Natural killer cell (primary cell): Measurements from ENCODE around the gene UPK3BL2. TPM values are rescaled to one million over a fixed set of nuclear protein-coding genes. Genes with fewer than 3 reads are reported as not detected.
A peak's percentile ranks its signal among the peaks of the same experiment; 100 is the strongest.
"Not testable (repeated sequence)": the region's sequence is repeated elsewhere in the genome, so short reads cannot be mapped to it uniquely, and the experiment has no call there.

ENCODE experiments used
- ATAC-seq, 3 donors: fragments of 150-1000 bp in 2 of 3; fragments of 200-7000 bp in 1 of 3; cut with Tn5 transposase; 1 replicate in 1 of 3; 2 replicates in 2 of 3; pipeline ENCODE4 v1.10.0; 2021; ENCODE audit warnings: mild to moderate bottlenecking in 2 of 3, moderate library complexity in 2 of 3
- DNase-seq, 2 donors: peaks; one replicate each; pipeline versions ENCODE4 v3.0.0 to v3.0.0-alpha.2; 2013 to 2021; ENCODE audit warnings: mixed read lengths in 1 of 2
- H3K27ac ChIP-seq: one replicate; pipeline ENCODE4 v1.5.1; 2013; ENCODE audit warnings: mild to moderate bottlenecking, low read length
- H3K27me3 ChIP-seq: one replicate; pipeline ENCODE4 v1.6.1; 2013; ENCODE audit warnings: low read length; ENCODE audit not compliant: control insufficient read depth, insufficient read depth
- H3K36me3 ChIP-seq: one replicate; pipeline ENCODE4 v1.6.1; 2013; ENCODE audit warnings: low read length; ENCODE audit not compliant: control insufficient read depth, insufficient read depth
- H3K4me1 ChIP-seq: one replicate; pipeline ENCODE4 v1.6.1; 2013; ENCODE audit warnings: low read length; ENCODE audit not compliant: control insufficient read depth, insufficient read depth
- H3K4me3 ChIP-seq: one replicate; pipeline ENCODE4 v1.5.1; 2013; ENCODE audit warnings: low read length
- H3K9me3 ChIP-seq: one replicate; pipeline ENCODE4 v1.6.1; 2013; ENCODE audit warnings: low read length; ENCODE audit not compliant: control insufficient read depth, insufficient read depth
- H3K27ac Mint-ChIP-seq, 2 donors: one replicate each; pipeline ENCODE4 v1.8.0; 2022; ENCODE audit warnings: mild to moderate bottlenecking in 2 of 2, mixed read lengths in 2 of 2, moderate library complexity in 1 of 2
- H3K27me3 Mint-ChIP-seq, 2 donors: one replicate each; pipeline ENCODE4 v1.8.0; 2022; ENCODE audit warnings: low read depth in 2 of 2, mixed read lengths in 2 of 2
- H3K36me3 Mint-ChIP-seq: one replicate; pipeline ENCODE4 v1.8.0; 2022; ENCODE audit warnings: mixed read lengths
- H3K4me1 Mint-ChIP-seq, 2 donors: one replicate each; pipeline ENCODE4 v1.8.0; 2022; ENCODE audit warnings: mixed read lengths in 2 of 2
- H3K4me3 Mint-ChIP-seq: one replicate; pipeline ENCODE4 v1.8.0; 2022; ENCODE audit warnings: mild to moderate bottlenecking, moderate library complexity, mixed read lengths
- H3K9me3 Mint-ChIP-seq, 2 donors: one replicate each; pipeline ENCODE4 v1.8.0; 2022; ENCODE audit warnings: mixed read lengths in 2 of 2
- WGBS: methylation state at CpG from one replicate; pipeline ENCODE4 v1.1.7; 2013; ENCODE audit warnings: missing lambda C conversion rate; ENCODE audit not compliant: insufficient coverage; 5-methylcytosine and 5-hydroxymethylcytosine counted together
- intact Hi-C: fragments of 100-400 bp; cut with micrococcal nuclease; formaldehyde crosslinking; loops from one replicate; pipeline ENCODE4 v1.14.2; 2022
- total RNA-seq, 4 donors: library from RNA; stranded (reverse); fragments of 120-200 nt in 1 of 4; gene quantifications; one replicate each; pipeline versions ENCODE4 v1.2.3 to v1.2.4, GENCODE V29; 2013 to 2022

Gene UPK3BL2
- total RNA-seq, 3 donors from 2014 or later (not counting 1 experiment from before 2014, with no cell fraction given), result 56.5 to 100 (median 68.5) TPM

- H3K4me1 ChIP-seq, H3K9me3 Mint-ChIP-seq, DNase-seq, H3K27ac Mint-ChIP-seq, H3K4me3 Mint-ChIP-seq, H3K4me3 ChIP-seq, intact Hi-C loops, H3K4me1 Mint-ChIP-seq, H3K27me3 ChIP-seq, H3K27ac ChIP-seq, H3K27me3 Mint-ChIP-seq, H3K36me3 ChIP-seq, H3K36me3 Mint-ChIP-seq, H3K9me3 ChIP-seq, ATAC-seq: not testable (repeated sequence)
- WGBS, result no CpG with 5 or more reads among the region's 11 CpGs
Observed at GRCh38 chr7:102542771-102543170, 725 bp downstream of the UPK3BL2 start.

GRCh38 chr7:102542083-102542482 is 1.4 kb downstream of the UPK3BL2 start:
- H3K4me3 ChIP-seq, H3K9me3 ChIP-seq, H3K27me3 Mint-ChIP-seq, ATAC-seq, intact Hi-C loops, H3K4me1 ChIP-seq, H3K27ac Mint-ChIP-seq, H3K4me3 Mint-ChIP-seq, H3K36me3 Mint-ChIP-seq, H3K4me1 Mint-ChIP-seq, H3K27me3 ChIP-seq, H3K9me3 Mint-ChIP-seq, H3K27ac ChIP-seq, DNase-seq, H3K36me3 ChIP-seq: not testable (repeated sequence)
- WGBS, result no CpG with 5 or more reads among the region's 8 CpGs

- H3K27ac ChIP-seq, H3K9me3 Mint-ChIP-seq, H3K4me1 ChIP-seq, H3K4me3 ChIP-seq, DNase-seq, H3K27ac Mint-ChIP-seq, H3K36me3 ChIP-seq, H3K36me3 Mint-ChIP-seq, H3K9me3 ChIP-seq, H3K4me3 Mint-ChIP-seq, H3K27me3 Mint-ChIP-seq, H3K27me3 ChIP-seq, ATAC-seq, H3K4me1 Mint-ChIP-seq, intact Hi-C loops: not testable (repeated sequence)
- whole genome bisulfite sequencing, result no CpG with 5 or more reads among the region's 6 CpGs
Observed at GRCh38 chr7:102540604-102541003, 2.9 kb downstream of the UPK3BL2 start.

GRCh38 chr7:102535062-102535615 is 8.4 kb downstream of the UPK3BL2 start:
- ATAC-seq, H3K9me3 ChIP-seq, H3K4me3 Mint-ChIP-seq, H3K4me3 ChIP-seq, DNase-seq, H3K36me3 Mint-ChIP-seq, H3K27me3 ChIP-seq, H3K27me3 Mint-ChIP-seq, H3K27ac ChIP-seq, H3K4me1 ChIP-seq, H3K4me1 Mint-ChIP-seq, H3K36me3 ChIP-seq, intact Hi-C loops, H3K9me3 Mint-ChIP-seq: not testable (repeated sequence)
- H3K27ac Mint-ChIP-seq, result peak overlapping the region in 1 of 2 donors; percentile 44
- WGBS, result 33% methylated on average over 1 of the region's 8 CpGs

- H3K4me3 ChIP-seq, H3K4me1 Mint-ChIP-seq, DNase-seq, H3K4me3 Mint-ChIP-seq, H3K27ac ChIP-seq, H3K9me3 Mint-ChIP-seq, H3K27me3 ChIP-seq, H3K27ac Mint-ChIP-seq, H3K27me3 Mint-ChIP-seq, H3K36me3 Mint-ChIP-seq, intact Hi-C loops, H3K4me1 ChIP-seq, H3K9me3 ChIP-seq, H3K36me3 ChIP-seq: not testable (repeated sequence)
- peak in 1 of 3 donors; percentile 18 for ATAC-seq
- WGBS, result 100% methylated on average over 1 of the region's 2 CpGs
Observed at GRCh38 chr7:102532127-102532526, 11.4 kb downstream of the UPK3BL2 start.

- H3K4me3 ChIP-seq, H3K36me3 Mint-ChIP-seq, H3K4me1 ChIP-seq, ATAC-seq, H3K36me3 ChIP-seq, DNase-seq, H3K9me3 Mint-ChIP-seq, H3K27ac ChIP-seq, H3K27me3 Mint-ChIP-seq, H3K4me1 Mint-ChIP-seq, intact Hi-C loops, H3K27ac Mint-ChIP-seq, H3K27me3 ChIP-seq, H3K4me3 Mint-ChIP-seq, H3K9me3 ChIP-seq: not testable (repeated sequence)
- no CpG with 5 or more reads among the region's 7 CpGs for WGBS
Observed at GRCh38 chr7:102531583-102531982, 11.9 kb downstream of the UPK3BL2 start.

- H3K9me3 ChIP-seq, intact Hi-C loops, H3K36me3 Mint-ChIP-seq, H3K27ac ChIP-seq, DNase-seq, H3K27ac Mint-ChIP-seq, H3K4me1 Mint-ChIP-seq, H3K4me3 Mint-ChIP-seq, H3K4me1 ChIP-seq, H3K36me3 ChIP-seq, H3K4me3 ChIP-seq, ATAC-seq, H3K27me3 ChIP-seq, H3K27me3 Mint-ChIP-seq, H3K9me3 Mint-ChIP-seq: not testable (repeated sequence)
- 100% methylated on average over 1 of the region's 13 CpGs for WGBS
Observed at GRCh38 chr7:102527822-102528793, 15.4 kb downstream of the UPK3BL2 start.

- H3K4me1 Mint-ChIP-seq, H3K27me3 Mint-ChIP-seq, H3K9me3 ChIP-seq, H3K36me3 Mint-ChIP-seq, H3K27me3 ChIP-seq, H3K4me3 Mint-ChIP-seq, H3K27ac Mint-ChIP-seq, H3K36me3 ChIP-seq, H3K27ac ChIP-seq, H3K4me1 ChIP-seq, H3K9me3 Mint-ChIP-seq, ATAC-seq, intact Hi-C loops, DNase-seq, H3K4me3 ChIP-seq: not testable (repeated sequence)
- WGBS, result no CpG with 5 or more reads among the region's 8 CpGs
Observed at GRCh38 chr7:102527182-102527581, 16.3 kb downstream of the UPK3BL2 start.
